Skeletal muscle tissue (tissue), 4 donors: Measurements from ENCODE around the gene LMF1. TPM values are rescaled to one million over a fixed set of nuclear protein-coding genes. Genes with fewer than 3 reads are reported as not detected.

ENCODE experiments used
- H3K27ac ChIP-seq: one replicate; pipeline ENCODE4 v1.7.0; 2013; ENCODE audit warnings: mild to moderate bottlenecking, low read depth, low read length, inconsistent platforms
- H3K27me3 ChIP-seq, 3 donors: one replicate each; pipeline ENCODE4 v1.7.0; 2013; ENCODE audit warnings: low read length in 3 of 3; ENCODE audit not compliant: control insufficient read depth in 3 of 3, insufficient read depth in 3 of 3
- H3K36me3 ChIP-seq, 3 donors: one replicate each; pipeline ENCODE4 v1.7.0; 2013; ENCODE audit warnings: low read length in 3 of 3; ENCODE audit not compliant: control insufficient read depth in 3 of 3, insufficient read depth in 3 of 3
- H3K4me1 ChIP-seq, 3 donors: one replicate each; pipeline ENCODE4 v1.7.0; 2013; ENCODE audit warnings: low read length in 3 of 3, mild to moderate bottlenecking in 3 of 3; ENCODE audit not compliant: control insufficient read depth in 3 of 3, insufficient read depth in 3 of 3
- H3K4me3 ChIP-seq, 3 donors: one replicate each; pipeline ENCODE4 v1.7.0; 2013; ENCODE audit warnings: low read length in 3 of 3
- H3K9ac ChIP-seq, 3 donors: one replicate each; pipeline ENCODE4 v1.7.0; 2013; ENCODE audit warnings: low read length in 3 of 3, mild to moderate bottlenecking in 3 of 3, moderate library complexity in 2 of 3, low read depth in 1 of 3
- H3K9me3 ChIP-seq, 3 donors: one replicate each; pipeline ENCODE4 v1.7.0; 2013; ENCODE audit warnings: low read length in 3 of 3; ENCODE audit not compliant: control insufficient read depth in 3 of 3
- total RNA-seq: library from RNA; depleted of rRNA; stranded (reverse); fragments of >200 nt; gene quantifications from one replicate; pipeline ENCODE4 v1.2.3, GENCODE V29; 2014
- donor health status: Osteomylitis.

Gene LMF1
- total RNA-seq, 1 donor from 2014 or later: 6.8 TPM

GRCh38 chr16:967077-967541, 3.7 kb downstream of the LMF1 start:
- H3K4me1 ChIP-seq: peaks cover 13 to 36% (median 28%) of the 10 kb centered on the region in 3 donors
- H3K27ac ChIP-seq: no peak overlapping the region
- no peaks in the 10 kb centered on the region for H3K9me3 ChIP-seq
- no peaks in the 10 kb centered on the region for H3K27me3 ChIP-seq
- peaks cover 6 to 15% (median 11%) of the 10 kb centered on the region in 3 donors for H3K36me3 ChIP-seq
- no peak overlapping the region for H3K4me3 ChIP-seq
- H3K9ac ChIP-seq: no peak overlapping the region

- Histone ChIP-seq H3K9me3 (no peaks in the 10 kb centered on the region), H3K9ac (no peak overlapping the region), H3K27ac (no peak overlapping the region), H3K27me3 (no peaks in the 10 kb centered on the region), H3K4me3 (no peak overlapping the region), H3K4me1 (peaks cover 13 to 36% (median 28%) of the 10 kb centered on the region in 3 donors), H3K36me3 (peaks cover 6 to 15% (median 11%) of the 10 kb centered on the region in 3 donors)
These were observed 4.3 kb downstream of the LMF1 start for GRCh38 chr16:966505-966904.

- no peak overlapping the region for H3K27ac ChIP-seq
- H3K4me1 ChIP-seq: peaks cover 13 to 31% (median 23%) of the 10 kb centered on the region in 3 donors
These were observed 4.7 kb downstream of the LMF1 start for GRCh38 chr16:966035-966434.

GRCh38 chr16:965487-965886, 5.3 kb downstream of the LMF1 start:
- Histone ChIP-seq H3K27me3 (no peaks in the 10 kb centered on the region), H3K27ac (no peak overlapping the region), H3K36me3 (peaks cover 6 to 15% (median 11%) of the 10 kb centered on the region in 3 donors), H3K9me3 (no peaks in the 10 kb centered on the region), H3K9ac (no peak overlapping the region), H3K4me3 (no peak overlapping the region), H3K4me1 (peaks cover 13 to 31% (median 22%) of the 10 kb centered on the region in 3 donors)

More at GRCh38 chr16:966035-966434, 4.7 kb downstream of the LMF1 start:
- no peak overlapping the region for H3K4me3 ChIP-seq
- H3K9me3 ChIP-seq: no peaks in the 10 kb centered on the region
- no peaks in the 10 kb centered on the region for H3K27me3 ChIP-seq
- H3K9ac ChIP-seq: no peak overlapping the region
- H3K36me3 ChIP-seq: peaks cover 6 to 15% (median 11%) of the 10 kb centered on the region in 3 donors

- Histone ChIP-seq H3K9ac (peak overlapping the region in 1 of 3 donors; percentile 50), H3K27ac (no peak overlapping the region), H3K36me3 (peaks cover 6 to 15% (median 11%) of the 10 kb centered on the region in 3 donors), H3K4me1 (peaks cover 12 to 28% (median 22%) of the 10 kb centered on the region in 3 donors), H3K4me3 (peak overlapping the region in 2 of 3 donors; percentile 46 to 68), H3K27me3 (no peaks in the 10 kb centered on the region), H3K9me3 (no peaks in the 10 kb centered on the region)
These were observed 5.8 kb downstream of the LMF1 start for GRCh38 chr16:965036-965395.

- H3K27me3 ChIP-seq: no peaks in the 10 kb centered on the region
- H3K27ac ChIP-seq: no peak overlapping the region
- H3K4me3 ChIP-seq: peak overlapping the region; percentile 38 to 68 (median 46)
- peaks cover 6 to 15% (median 13%) of the 10 kb centered on the region in 3 donors for H3K36me3 ChIP-seq
- peaks cover 7 to 23% (median 16%) of the 10 kb centered on the region in 3 donors for H3K4me1 ChIP-seq
- H3K9me3 ChIP-seq: no peaks in the 10 kb centered on the region
- H3K9ac ChIP-seq: peak overlapping the region in 1 of 3 donors; percentile 50
These were observed 6.3 kb downstream of the LMF1 start for GRCh38 chr16:964356-965035.

GRCh38 chr16:963913-964312, 6.9 kb downstream of the LMF1 start:
- no peaks in the 10 kb centered on the region for H3K27me3 ChIP-seq
- H3K27ac ChIP-seq: no peak overlapping the region
- H3K36me3 ChIP-seq: peaks cover 6 to 15% (median 13%) of the 10 kb centered on the region in 3 donors
- peak overlapping the region in 1 of 3 donors; percentile 45 for H3K4me3 ChIP-seq
- peaks cover 4 to 20% (median 13%) of the 10 kb centered on the region in 3 donors for H3K4me1 ChIP-seq
- peak overlapping the region in 1 of 3 donors; percentile 50 for H3K9ac ChIP-seq
- no peaks in the 10 kb centered on the region for H3K9me3 ChIP-seq

- Histone ChIP-seq H3K9me3 (no peaks in the 10 kb centered on the region), H3K4me1 (peaks cover 4 to 20% (median 13%) of the 10 kb centered on the region in 3 donors), H3K4me3 (no peak overlapping the region), H3K9ac (no peak overlapping the region), H3K27me3 (no peaks in the 10 kb centered on the region), H3K36me3 (peaks cover 6 to 15% (median 13%) of the 10 kb centered on the region in 3 donors), H3K27ac (no peak overlapping the region)
These were observed 7.6 kb downstream of the LMF1 start for GRCh38 chr16:962901-963814.

- Histone ChIP-seq H3K27ac (no peak overlapping the region), H3K9me3 (peaks cover 0 to under 1% (median 0%) of the 10 kb centered on the region in 3 donors), H3K27me3 (no peaks in the 10 kb centered on the region), H3K9ac (no peak overlapping the region), H3K4me1 (peaks cover 4 to 15% (median 13%) of the 10 kb centered on the region in 3 donors), H3K36me3 (peaks cover 3 to 10% (median 7%) of the 10 kb centered on the region in 3 donors), H3K4me3 (no peak overlapping the region)
These were observed 8.4 kb downstream of the LMF1 start for GRCh38 chr16:962366-962765.
